A673 (cell line): ENCODE measurements around the gene TENT5C.

Source experiments
- CTCF ChIP-seq: fragments of 300-800, 200-600 bp; sonication (generic); conservative IDR thresholded peaks from 2 replicates; pipeline ENCODE4 v1.5.1; 2017; ENCODE audit warnings: low read depth, mild to moderate bottlenecking, antibody characterized with exemption, low read length, moderate library complexity, mixed read lengths
- EZH2 ChIP-seq: fragments of 200-600 bp; sonication (generic); IDR thresholded peaks from 2 replicates; pipeline ENCODE4 v1.6.1; 2017; ENCODE audit warnings: borderline replicate concordance, low read depth, mild to moderate bottlenecking, mixed read lengths, antibody characterized with exemption, low read length; ENCODE audit not compliant: poor library complexity, severe bottlenecking

GRCh38 chr1:117561071-117561470, 44.8 kb upstream of the TENT5C start:
- TF ChIP-seq CTCF (no peak), EZH2 (no peak)
